OCI-LY3 (cell line): ENCODE measurements around the gene ABL1.

ENCODE experiments used
- CTCF ChIP-seq: fragments of 200-600, 300-600 bp; sonication (generic); IDR thresholded peaks from 2 replicates; pipeline ENCODE4 v1.5.1; 2014; ENCODE audit warnings: antibody characterized with exemption, low read length, low read depth
- EZH2phosphoT487 ChIP-seq: fragments of 200-600 bp; shearing (Covaris generic); IDR thresholded peaks from 2 replicates; pipeline ENCODE4 v1.6.1; 2018; ENCODE audit warnings: antibody characterized with exemption, mixed run types, low read depth

- no peak for TF ChIP-seq CTCF
- no peak for TF ChIP-seq EZH2phosphoT487
These were observed 17.7 kb downstream of the ABL1 start for GRCh38 chr9:130852801-130853200.
